ENCODE results near the gene POC1A. TPM values are rescaled to one million over a fixed set of nuclear protein-coding genes. Genes with fewer than 3 reads are reported as not detected.
A peak's percentile ranks its signal among the peaks of the same experiment; 100 is the strongest.

Gene POC1A
- total and polyA plus RNA-seq, 9 of the 15 experiments (the other 6 are each of a cell fraction or from before 2014, with no cell fraction given), result 7.2 to 17.5 (median 12.1) TPM

- TF ChIP-seq, protein P1, sequence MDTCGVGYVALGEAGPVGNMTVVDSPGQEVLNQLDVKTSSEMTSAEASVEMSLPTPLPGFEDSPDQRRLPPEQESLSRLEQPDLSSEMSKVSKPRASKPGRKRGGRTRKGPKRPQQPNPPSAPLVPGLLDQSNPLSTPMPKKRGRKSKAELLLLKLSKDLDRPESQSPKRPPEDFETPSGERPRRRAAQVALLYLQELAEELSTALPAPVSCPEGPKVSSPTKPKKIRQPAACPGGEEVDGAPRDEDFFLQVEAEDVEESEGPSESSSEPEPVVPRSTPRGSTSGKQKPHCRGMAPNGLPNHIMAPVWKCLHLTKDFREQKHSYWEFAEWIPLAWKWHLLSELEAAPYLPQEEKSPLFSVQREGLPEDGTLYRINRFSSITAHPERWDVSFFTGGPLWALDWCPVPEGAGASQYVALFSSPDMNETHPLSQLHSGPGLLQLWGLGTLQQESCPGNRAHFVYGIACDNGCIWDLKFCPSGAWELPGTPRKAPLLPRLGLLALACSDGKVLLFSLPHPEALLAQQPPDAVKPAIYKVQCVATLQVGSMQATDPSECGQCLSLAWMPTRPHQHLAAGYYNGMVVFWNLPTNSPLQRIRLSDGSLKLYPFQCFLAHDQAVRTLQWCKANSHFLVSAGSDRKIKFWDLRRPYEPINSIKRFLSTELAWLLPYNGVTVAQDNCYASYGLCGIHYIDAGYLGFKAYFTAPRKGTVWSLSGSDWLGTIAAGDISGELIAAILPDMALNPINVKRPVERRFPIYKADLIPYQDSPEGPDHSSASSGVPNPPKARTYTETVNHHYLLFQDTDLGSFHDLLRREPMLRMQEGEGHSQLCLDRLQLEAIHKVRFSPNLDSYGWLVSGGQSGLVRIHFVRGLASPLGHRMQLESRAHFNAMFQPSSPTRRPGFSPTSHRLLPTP (IDR thresholded peaks at IDR 0.05; ENCODE audit: borderline replicate concordance, extremely low read depth, insufficient read length), result no peak
- peak; percentile 65 for TF ChIP-seq TAL1 (IDR thresholded peaks at IDR 0.05)
- TF ChIP-seq ATF3 (IDR thresholded peaks at IDR 0.05), result peak; percentile 85
- TF ChIP-seq ATF3 (CRISPR knock-in tag; conservative IDR thresholded peaks at IDR 0.05), result no peak
- TF ChIP-seq USF2 (CRISPR knock-in tag; IDR thresholded peaks at IDR 0.05), result no peak
- TF ChIP-seq SMARCE1 (IDR thresholded peaks at IDR 0.05), result peak; percentile 59
- peak; percentile 71 for TF ChIP-seq TCF3 (CRISPR knock-in tag; IDR thresholded peaks at IDR 0.05)
- TF ChIP-seq NFIC (IDR thresholded peaks at IDR 0.05), result peak; percentile 54
- TF ChIP-seq CBFA2T2 (conservative IDR thresholded peaks at IDR 0.05), result peak; percentile 83
- no peak for TF ChIP-seq ESRRA (IDR thresholded peaks at IDR 0.05; ENCODE audit: borderline replicate concordance, low read depth)
- TF ChIP-seq, protein P2, sequence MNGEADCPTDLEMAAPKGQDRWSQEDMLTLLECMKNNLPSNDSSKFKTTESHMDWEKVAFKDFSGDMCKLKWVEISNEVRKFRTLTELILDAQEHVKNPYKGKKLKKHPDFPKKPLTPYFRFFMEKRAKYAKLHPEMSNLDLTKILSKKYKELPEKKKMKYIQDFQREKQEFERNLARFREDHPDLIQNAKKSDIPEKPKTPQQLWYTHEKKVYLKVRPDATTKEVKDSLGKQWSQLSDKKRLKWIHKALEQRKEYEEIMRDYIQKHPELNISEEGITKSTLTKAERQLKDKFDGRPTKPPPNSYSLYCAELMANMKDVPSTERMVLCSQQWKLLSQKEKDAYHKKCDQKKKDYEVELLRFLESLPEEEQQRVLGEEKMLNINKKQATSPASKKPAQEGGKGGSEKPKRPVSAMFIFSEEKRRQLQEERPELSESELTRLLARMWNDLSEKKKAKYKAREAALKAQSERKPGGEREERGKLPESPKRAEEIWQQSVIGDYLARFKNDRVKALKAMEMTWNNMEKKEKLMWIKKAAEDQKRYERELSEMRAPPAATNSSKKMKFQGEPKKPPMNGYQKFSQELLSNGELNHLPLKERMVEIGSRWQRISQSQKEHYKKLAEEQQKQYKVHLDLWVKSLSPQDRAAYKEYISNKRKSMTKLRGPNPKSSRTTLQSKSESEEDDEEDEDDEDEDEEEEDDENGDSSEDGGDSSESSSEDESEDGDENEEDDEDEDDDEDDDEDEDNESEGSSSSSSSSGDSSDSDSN (IDR thresholded peaks at IDR 0.05; ENCODE audit: borderline replicate concordance in 1 of 2, low read depth in 2 of 2, low read length in 2 of 2), result no peak
- peak; percentile 90 for TF ChIP-seq CBFA2T3 (IDR thresholded peaks at IDR 0.05)
- no peak for TF ChIP-seq ELF1 (tag; IDR thresholded peaks at IDR 0.05)
- peak; percentile 88 for TF ChIP-seq CEBPG (CRISPR knock-in tag; IDR thresholded peaks at IDR 0.05)
- TF ChIP-seq CEBPG (tag; conservative IDR thresholded peaks at IDR 0.05 in 1 of 2, IDR thresholded peaks at IDR 0.05 in 1 of 2), result peak in 1 of 2 experiments; percentile 64; a peak in 1 of 4 replicates
- no peak for TF ChIP-seq TCF7 (IDR thresholded peaks at IDR 0.05; ENCODE audit: borderline replicate concordance)
- TF ChIP-seq TEAD4 (IDR thresholded peaks at IDR 0.05; ENCODE audit: low read length), result peak; percentile 53; the same call in 1 of the 2 replicates
- TF ChIP-seq TEAD4 (CRISPR knock-in tag; IDR thresholded peaks at IDR 0.05; ENCODE audit: borderline replicate concordance), result no peak
- TF ChIP-seq TRIM24 (IDR thresholded peaks at IDR 0.05), result peak in 1 of 2 experiments; percentile 61; a peak in 1 of 4 replicates
Observed at GRCh38 chr3:52171514-52172261, 17.5 kb upstream of the POC1A start (continued).

Data from K562 (cell line).